T-helper 1 cell (primary cell): Measurements from ENCODE around the gene ILF3.
"Not testable (repeated sequence)": the region's sequence is repeated elsewhere in the genome, so short reads cannot be mapped to it uniquely, and the experiment has no call there.

ENCODE experiments used
- DNase-seq, 5 donors: peaks; one replicate each; pipeline ENCODE4 v3.0.0-alpha.2; 2012 to 2020

The ILF3 gene

DNA sequence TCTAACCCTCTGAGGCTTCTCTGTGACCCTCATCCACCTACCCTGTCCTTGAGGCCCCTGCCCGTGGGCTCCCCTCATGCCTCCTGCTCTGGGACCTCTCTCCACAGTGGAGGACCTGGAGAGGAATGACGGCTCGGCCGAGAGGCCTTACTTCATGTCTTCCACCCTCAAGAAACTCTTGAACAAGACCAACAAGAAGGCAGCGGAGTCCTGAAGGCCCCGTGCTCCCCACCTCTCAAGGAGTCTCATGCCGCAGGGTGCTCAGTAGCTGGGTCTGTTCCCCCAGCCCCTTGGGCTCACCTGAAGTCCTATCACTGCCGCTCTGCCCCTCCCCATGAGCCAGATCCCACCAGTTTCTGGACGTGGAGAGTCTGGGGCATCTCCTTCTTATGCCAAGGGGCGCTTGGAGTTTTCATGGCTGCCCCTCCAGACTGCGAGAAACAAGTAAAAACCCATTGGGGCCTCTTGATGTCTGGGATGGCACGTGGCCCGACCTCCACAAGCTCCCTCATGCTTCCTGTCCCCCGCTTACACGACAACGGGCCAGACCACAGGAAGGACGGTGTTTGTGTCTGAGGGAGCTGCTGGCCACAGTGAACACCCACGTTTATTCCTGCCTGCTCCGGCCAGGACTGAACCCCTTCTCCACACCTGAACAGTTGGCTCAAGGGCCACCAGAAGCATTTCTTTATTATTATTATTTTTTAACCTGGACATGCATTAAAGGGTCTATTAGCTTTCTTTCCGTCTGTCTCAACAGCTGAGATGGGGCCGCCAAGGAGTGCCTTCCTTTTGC, 10.8 kb upstream of the ILF3 start:
- no peak for DNase-seq

DNA sequence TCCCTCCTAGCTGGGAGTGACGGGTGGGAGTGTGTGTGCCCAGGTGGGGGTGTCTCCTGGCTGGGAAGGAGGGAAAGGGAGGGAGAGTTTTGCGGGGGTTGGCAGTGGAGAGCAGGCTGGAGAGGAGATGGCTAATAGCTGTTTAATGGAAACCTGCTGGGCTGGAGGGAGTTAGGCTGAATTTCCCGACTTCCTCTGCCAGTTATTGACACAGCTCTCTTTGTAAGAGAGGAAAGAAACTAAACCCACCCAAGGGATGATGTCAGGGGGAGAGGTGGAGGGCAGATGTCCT, 10.2 kb upstream of the ILF3 start:
- DNase-seq: no peak

DNA sequence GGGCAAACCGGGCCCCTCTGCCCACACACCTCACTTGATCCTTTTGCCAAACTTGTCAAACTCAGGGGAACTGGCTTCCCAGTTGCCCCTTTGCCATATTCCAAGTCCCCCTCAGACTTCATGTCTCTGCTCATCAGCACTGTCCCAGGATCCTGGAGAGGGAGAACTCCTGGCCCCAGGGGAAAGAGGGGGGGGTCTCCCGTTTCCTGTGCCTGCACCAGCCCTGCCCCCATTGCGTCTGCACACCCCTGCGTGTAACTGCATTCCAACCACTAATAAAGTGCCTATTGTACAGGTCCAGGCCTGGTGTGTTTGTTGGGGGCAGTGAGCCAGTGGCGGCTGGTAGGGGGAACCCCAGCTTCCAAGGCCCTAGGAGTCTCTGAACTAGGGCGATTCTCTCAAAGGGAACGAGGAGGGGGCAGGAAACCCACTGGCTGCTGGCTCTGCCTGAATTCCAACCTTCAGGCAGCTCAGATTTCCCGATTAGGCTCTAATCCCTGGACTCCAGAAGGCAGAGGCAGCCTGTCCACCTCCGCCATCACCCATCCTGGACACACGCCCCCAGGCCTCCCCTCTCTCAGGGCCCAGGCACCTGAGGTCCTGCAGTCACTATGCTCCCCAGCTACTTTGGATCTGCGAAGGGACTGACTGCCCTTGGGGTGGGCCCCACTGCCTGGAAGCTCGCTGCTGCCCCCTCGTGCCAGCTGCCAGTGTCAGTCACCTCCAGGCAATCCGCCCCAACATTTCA, 9.7 kb upstream of the ILF3 start:
- DNase-seq: peak; percentile 67 to 82 (median 74)

DNA sequence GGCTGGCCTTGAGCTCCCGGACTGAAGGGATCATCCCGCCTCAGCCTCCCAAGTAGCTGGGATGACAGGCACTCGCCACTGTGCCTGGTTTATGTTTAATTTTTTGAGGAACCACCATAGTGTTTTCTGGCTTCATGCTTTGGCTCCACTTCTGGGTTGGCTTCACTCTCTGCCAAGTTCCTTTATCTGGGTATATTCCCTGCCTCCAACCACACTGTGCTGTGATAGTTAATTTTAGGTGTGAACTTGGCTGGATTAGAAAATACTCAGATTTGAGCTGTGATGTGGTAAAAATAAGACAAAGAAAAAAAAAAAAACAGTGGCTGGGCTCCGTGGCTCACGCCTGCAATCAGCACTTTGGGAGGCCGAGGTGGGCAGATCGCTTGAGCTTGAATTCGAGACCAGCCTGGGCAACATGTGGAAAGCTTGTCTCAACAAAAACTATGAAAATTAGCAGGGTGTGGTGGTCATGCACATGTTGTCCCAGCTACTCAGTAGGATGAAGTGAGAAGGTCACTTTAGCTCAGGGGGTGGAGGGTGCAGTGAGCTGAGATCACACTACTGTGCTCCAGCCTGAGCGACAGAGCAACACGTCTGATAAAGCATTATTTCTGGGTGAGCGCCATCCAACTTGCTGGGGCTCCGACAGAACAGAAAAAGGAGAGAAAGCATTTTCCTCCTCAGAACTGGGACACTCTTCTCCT, 7.5 kb upstream of the ILF3 start:
- DNase-seq: no peak

DNA sequence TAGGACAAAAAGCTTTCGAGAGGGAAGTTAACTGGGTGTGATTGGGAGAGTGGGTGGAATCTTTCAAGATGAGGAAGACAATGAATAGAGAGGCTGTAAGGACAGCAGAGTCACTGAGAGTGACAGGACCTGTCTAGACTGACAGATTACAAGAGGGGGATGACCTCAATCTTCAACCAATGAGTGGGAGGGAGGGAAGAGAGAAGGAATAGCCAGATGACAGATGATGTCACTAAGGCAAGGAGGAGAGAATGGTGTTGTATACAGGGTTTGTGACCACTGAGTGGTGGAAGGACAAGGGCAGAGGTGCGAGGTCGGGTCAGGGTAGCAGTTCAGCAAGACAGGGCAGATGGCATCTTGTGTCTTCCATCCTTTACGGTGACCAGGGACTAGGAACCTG, 5.8 kb upstream of the ILF3 start:
- no peak for DNase-seq

DNA sequence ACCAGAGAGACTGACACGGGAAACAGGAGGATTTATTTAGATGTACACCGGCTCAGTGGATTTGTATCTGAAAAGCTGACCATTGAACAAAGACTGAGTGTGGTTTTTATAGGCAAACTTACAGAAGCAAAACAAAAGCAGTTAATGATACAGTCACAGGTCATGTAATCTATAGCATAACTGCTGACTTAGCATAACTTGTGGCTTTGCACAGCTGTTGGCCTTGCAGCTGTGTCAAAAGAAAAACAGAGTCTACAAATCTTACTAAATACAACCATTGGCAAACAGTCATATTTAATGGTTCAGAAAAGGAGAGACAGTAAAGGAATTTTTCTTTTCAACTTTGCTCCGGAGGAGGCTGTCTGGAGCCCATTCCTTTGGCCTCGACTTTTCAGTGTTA, 2.3 kb upstream of the ILF3 start:
- DNase-seq: no peak

DNA sequence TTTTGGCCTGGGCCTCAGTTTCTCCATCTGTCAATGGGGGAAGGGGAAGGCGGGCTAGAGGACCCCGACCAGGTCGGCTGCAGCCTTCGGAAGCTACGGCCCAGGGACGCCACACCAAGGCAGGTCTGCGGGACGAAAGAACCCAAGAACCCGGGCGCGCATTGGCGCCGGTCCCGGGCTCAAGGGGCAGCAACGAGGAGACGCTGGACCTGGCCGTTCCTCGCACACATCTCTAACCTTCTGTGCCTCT, 739 bp upstream of the ILF3 start:
- no peak for DNase-seq

DNA sequence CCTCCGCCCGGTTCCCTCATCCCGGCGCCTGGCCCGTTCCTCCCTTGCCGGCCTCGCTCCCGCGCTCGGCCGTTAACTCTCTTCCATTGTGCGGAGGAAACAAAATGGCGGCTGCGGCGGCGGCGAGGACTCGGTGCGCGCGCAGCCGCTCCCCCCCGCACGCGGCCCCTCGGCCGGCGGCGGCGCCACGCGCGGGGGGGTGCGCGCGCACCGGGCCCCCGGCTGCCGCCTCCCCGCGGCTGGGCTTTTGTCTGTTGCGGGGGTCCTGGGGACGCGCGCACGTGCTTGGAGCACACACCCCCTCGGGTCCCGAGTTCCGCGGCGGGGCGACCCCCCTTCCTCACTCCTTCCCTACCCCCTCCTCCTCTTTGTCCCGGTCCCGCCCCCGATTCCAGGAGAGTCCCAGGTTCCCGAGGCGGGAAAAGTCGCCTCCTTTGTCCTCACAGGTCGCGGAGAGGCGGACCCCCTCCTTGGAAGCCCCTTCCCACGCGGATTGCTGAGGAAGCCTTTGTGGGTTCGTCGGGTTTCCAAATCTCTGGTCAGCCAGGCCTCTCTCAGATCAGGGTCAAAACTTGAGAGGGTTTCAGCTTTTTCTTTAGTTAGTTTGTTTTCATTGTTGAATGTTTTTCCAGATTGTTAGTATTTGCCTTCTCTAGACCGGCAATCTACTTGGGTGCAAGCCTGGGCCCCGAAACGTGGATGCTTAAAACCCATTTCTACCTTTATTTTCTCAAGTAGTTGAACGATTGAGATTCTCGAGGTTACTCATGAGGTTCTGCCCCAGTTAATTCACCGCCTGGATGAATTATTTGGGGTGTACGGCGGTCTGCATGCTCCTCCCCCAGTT, 687 bp downstream of the ILF3 start:
- peak; percentile 32 to 72 (median 60) for DNase-seq

DNA sequence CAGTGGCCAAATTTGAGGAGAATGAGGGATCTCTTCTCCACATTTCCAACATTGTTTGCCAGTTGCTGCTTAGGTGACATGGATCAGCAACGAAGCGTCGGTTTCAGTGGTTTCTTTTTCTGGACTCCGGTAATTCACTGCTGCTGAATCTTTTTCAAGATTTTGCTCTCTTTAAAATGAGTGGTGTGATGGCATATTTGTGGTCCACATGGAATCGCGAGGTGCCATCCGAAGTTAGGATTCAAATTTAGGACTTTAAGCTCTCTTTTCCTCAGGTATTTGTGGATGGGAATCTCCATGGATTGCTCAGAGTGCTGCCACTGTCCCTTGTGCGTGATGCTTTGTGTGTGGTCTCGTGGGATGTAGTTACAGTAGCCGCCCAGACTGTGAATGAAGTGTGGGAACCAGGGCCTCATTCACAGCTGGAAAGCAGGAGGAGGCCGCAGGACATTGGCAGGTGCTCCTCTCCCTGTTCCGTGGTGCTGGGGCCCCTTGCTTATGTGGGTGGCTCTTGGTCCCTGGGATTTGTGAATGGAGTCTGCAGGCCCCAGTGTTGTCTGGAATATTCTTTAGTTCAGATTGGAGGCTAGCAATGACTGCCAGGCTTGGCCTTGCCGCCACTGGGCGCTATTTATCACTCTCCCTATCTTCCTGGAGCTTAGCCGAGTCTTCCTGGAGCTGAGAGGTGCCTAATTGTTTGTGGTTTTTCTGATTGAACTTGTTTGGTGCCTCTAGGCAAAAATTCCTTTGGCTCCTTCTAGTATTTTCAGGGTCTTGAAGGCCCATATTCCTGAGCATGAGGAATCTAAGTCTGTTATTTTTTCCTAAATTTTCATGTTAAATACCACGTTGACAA, 1.5 kb downstream of the ILF3 start:
- no peak for DNase-seq

DNA sequence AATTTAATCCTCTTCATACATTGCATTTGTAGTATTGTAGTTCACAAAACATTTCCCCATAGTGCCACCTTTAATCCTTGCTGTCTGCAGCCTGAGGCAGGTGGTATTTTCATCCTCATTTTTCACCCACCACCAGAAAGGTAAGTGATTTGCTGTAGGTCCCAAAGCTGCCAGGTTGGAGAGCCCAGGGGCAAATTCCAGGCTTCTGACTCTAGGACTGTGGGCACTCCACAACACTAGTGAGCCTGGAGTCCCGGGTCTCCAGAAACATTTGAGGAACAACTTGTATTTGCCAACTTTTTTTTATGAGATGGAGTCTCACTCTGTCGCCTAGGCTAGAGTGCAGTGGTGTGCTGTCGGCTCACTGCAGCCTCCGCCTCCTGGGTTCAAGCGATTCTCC, 6.2 kb downstream of the ILF3 start:
- DNase-seq: no peak

DNA sequence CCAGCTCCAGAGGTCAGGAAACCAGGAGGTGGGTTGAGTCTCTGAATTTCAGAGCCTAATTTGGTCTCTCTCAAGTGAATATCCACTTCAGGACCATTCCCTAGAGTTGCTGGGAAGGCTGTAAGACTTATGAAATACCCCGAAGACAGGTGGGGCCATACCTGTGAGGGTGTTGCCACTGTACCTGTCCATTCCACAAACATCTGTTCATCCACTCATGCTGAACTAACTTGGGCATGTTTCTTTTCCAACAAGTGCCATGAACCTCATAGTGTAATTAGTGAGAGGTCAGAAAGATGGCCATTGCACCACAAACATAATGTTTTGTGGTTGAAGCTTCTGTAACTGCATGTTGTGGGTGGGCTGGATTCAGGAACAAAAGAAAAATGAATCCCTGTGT, 7.8 kb downstream of the ILF3 start:
- DNase-seq: no peak

DNA sequence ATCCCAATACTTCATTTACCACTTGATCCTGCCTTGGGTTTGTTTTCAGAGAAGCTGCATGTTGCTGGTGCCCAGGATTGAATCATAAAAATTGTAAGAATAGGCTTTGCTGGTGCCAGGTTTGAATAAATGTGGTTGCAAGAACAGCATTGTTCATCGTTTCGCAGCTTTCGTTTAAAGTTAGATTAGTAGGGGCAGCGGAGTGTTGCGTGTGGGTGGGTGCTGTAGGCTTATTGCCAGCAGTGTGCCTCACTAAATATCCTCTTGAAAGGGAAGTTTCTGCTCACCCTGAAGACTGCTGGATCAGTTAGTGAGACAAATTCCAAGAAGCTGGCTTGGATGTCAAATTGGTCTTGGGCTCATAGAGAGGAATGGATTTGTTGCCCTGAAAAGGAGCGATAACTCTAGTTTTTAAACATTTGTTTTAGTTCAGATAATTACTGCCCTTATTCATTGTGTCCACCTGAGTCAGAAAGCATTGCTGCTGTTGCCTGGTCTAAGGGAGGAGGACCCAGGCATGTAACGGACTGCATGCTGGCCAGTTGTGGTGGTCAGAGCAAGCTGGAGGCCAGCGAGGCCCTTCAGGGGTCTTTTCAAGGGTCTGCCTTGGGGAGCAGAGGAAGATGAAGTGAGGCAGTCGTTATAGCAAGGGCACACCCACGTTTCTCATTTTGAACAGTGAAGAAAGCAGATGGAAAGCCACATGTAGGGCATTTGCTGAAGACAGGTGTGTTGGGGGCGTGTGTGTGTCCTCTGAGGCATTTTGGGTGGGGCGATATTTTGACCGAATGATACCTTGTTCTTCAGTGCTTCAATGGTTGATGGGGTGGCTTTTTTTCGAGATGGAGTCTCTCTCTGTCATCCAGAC, 8.5 kb downstream of the ILF3 start:
- DNase-seq: no peak

DNA sequence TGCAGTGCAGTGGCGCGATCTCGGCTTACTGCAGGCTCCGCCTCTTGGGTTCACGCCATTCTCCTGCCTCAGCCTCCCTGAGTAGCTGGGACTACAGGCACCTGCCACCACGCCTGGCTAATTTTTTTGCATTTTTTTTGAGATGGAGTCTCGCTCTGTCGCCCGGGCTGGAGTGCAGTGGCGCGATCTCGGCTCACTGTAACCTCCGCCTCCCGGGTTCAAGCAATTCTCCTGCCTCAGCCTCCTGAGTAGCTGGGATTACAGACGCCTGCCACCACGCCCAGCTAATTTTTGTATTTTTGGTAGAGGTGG, 9.1 kb downstream of the ILF3 start:
- DNase-seq: not testable (repeated sequence)

DNA sequence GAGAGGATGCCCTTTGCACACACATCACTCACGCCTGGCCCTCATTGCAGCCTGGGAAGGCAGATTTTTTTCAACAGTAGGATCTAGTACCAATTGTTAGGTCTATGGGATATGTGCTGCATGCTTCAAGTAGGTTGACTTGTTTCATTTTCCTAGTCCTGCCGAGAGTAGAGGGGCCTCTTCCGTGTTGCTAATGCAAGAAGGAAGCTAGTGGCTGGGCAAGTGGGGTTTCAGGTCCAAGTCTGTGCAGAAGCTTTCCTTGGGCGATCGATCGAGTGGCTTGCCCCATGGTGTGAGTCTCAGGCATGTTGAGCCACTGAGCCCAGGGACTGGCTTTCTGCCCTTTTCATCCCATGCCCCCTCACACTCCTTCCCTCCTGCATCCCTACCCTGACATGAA, 13.7 kb downstream of the ILF3 start:
- no peak for DNase-seq

DNA sequence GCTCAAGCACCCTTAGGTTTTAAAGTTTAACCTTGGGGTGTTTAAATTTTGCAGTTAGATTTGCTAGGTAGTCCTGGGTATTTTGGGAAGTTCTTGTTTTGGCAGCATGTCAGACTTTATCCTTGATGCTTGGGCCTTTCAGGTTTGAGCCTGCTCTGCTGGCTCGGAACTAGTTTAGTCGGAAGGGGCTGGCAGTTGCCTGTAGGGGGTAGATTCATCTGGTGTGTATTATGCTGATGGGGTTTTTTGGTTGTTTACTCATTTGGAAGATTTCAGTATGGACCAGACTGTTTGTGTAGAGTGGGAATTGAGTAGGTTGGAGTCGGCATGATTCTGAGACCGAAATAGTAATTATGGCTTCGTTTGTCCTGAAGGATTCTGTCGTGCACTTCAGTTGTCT, 15.1 kb downstream of the ILF3 start:
- DNase-seq: no peak

DNA sequence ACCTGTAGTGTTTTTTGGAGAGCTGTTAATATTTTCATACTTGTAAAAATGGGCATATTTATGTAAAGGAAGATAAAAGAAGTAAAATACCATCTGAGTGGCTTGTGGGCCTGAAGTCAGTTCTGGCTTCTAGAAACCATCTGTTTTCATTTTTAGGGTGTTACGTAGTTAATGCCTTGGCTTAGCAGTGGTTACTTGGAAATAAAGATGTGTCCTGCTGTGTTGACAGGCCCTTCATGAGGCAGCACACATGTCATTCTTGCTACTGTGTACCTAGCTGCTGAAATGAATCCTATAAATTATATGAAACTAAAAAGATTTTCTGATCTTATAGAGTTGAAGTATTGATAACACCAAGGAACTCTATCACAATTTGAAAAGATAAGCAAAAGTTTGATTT, 16.0 kb downstream of the ILF3 start:
- no peak for DNase-seq

DNA sequence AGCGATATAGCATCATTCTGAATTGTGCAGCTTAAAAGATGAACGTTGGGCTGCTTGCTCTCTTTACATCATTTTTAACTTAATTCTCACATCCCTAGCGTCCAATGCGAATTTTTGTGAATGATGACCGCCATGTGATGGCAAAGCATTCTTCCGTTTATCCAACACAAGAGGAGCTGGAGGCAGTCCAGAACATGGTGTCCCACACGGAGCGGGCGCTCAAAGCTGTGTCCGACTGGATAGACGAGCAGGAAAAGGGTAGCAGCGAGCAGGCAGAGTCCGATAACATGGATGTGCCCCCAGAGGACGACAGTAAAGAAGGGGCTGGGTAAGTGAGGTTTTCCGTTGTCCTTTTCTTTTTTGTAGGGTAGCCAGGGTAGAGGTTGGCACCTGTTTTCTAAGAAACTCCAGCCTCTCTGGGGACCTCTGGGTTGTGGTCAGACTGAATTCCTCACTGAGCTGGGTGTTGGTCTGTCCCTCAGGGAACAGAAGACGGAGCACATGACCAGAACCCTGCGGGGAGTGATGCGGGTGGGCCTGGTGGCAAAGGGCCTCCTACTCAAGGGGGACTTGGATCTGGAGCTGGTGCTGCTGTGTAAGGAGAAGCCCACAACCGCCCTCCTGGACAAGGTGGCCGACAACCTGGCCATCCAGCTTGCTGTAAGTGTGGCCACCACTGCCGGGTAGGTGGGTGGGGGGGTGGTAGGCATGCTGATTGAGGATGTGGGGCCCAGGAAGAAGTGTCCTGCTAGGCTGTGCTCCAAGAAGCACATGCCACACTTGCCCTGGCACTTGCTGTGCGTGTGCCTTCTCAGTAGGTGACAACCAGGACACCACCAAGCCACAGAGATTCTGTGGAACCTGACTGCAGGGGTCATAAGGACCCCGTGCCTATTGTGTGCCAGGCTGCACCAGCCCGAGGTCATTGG, 17.0 kb downstream of the ILF3 start:
- DNase-seq: no peak

DNA sequence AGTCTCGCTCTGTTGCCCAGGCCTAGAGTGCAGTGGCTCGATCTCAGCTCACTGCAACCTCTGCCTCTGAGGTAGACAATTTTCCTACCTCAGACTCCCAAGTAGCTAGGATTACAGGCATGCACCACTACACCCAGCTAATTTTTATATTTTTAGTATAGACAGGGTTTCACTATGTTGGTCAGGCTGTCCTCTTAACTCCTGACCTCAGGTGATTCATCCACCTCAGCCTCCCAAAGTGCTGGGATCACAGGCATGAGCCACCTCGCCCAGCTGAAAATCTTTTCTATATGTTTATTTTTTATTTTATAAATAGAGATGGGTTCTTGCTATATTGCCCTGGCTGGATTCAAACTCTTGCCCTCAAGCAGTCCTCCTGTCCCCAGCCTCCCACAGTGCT, 17.8 kb downstream of the ILF3 start:
- DNase-seq: not testable (repeated sequence)

DNA sequence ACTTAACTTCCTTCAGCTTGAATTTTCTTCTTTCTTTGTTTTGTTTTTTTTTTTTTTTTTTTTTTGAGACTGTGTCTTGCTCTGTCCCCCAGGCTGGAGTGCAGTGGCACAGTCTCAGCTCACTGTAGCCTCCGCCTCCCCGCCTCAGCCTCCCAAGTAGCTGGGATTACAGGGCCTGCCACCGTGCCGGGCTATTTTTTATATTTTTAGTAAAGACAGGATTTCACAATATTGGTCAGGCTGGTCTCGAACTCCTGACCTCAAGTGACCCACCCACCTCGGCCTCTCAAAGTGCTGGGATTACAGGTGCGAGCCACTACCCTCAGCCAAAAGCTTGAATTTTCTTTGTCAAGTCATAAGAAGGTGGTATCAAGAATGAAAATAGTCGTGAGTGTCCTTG, 21.1 kb downstream of the ILF3 start:
- not testable (repeated sequence) for DNase-seq

DNA sequence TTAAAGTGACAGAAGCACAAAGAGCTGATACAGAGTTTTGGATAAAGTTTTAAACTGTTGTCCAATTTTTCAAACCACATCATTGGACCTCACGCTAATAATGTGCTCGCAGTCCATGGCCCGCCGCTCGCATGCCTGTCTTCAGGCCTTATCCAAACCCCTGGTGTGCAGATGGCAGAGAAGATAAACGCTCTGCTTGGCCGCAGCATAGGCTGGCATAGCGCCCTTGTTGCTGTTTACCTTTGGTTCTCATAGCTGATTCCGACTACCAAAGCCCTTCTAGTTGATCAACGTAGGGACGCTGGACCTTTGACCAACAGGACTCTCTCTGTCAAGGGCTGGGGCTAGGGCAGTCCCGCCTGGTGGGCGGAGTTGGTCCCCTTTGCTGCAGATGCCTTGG, 23.6 kb downstream of the ILF3 start:
- DNase-seq: no peak
